ENCODE data around the gene GLOD5. TPM values are rescaled to one million over a fixed set of nuclear protein-coding genes. Genes with fewer than 3 reads are reported as not detected.

The GLOD5 gene
- total RNA-seq, 1 experiment from 2014 or later: not detected

DNA sequence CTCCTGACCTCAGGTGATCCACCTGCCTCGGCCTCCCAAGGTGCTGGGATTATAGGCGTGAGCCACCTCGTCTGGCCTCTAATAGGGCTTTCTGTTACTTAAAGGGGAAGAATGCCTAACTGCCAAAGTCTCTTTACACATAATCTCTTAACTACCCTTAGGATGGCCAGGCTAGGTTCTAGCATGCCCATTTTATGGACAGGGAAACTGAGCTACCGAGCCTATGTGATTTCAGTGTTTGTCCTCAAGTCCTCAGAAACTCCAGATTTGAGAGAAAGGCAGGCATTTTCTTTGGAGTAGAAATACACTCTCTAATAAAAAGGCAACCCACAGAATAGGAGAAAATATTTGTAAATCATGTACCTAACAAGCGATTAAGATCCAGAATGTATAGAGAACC is 12.4 kb upstream of the GLOD5 start:
- no peak for DNase-seq (ENCODE audit: low read depth)
- in situ Hi-C loops (cut with HindIII; ENCODE audit: low pct_unique_long_range_greater_than_20kb, low sequenced_read_pairs): no loop called here

DNA sequence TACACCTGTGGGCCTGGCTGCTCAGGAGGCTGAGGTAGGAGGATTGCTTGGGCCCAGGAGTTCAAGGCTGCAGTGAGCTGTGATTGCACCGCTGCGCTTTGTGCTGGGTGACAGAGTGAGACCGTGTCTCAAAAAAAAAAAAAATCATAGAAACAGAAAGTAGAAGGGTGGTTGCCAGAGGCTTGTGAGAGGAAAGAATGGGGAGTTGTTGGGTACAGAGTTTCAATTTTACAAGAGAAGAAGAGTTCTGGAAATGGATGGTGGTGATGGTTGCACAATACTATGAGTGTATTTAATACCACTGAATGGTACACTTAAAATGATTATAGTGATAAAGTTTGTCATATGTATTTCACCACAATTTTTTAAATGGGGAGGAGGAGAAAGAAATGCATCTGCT is 10.2 kb upstream of the GLOD5 start:
- in situ Hi-C loops (cut with HindIII; ENCODE audit: low pct_unique_long_range_greater_than_20kb, low sequenced_read_pairs): no loop called here
- no peak for DNase-seq (ENCODE audit: low read depth)

DNA sequence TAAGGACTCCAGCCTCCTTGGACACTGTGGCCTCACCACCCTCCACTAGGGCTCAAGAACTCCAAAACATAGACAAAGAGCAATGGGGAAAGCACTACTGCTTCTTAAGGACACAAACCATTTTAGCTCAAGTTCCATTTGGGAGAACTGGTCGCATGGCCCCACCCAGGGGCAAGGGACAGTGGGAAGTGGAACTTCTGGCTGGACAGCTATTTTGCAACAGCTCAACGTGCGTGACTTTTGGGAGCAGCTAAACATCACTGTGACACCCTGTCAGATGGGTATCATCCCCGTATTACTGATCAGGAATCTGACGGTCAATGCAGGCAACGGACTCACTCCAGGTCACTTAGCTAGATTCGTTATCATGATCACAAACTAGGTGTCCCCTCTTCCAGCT is 9.0 kb upstream of the GLOD5 start:
- no peak for DNase-seq (ENCODE audit: low read depth)
- in situ Hi-C loops (cut with HindIII; ENCODE audit: low pct_unique_long_range_greater_than_20kb, low sequenced_read_pairs): no loop called here

DNA sequence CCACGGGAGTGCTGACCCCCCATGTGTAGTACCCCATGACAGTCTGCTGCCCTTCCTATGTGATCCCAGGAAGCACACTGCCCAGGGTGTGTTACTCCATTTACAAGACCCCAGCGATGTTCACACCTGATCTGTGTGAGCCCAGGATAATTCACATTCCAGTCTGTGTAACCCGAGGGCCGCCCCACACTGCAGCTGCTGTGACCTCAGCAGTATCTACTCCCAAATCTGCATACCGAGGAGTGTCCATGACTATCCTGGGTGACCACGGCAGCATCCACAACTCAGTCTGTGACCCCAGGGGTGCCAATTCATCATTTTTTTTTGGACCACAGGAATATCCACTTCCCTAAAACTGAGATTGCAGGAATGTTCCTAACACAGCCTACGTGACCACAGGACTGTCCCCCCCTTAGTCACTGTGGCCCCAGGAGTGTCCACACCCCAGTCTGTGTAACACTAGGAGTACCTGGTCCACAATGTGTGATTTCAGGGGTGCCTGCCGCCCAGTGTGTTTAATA is 7.8 kb upstream of the GLOD5 start:
- no peak for DNase-seq (ENCODE audit: low read depth)
- in situ Hi-C loops (cut with HindIII; ENCODE audit: low pct_unique_long_range_greater_than_20kb, low sequenced_read_pairs): no loop called here

DNA sequence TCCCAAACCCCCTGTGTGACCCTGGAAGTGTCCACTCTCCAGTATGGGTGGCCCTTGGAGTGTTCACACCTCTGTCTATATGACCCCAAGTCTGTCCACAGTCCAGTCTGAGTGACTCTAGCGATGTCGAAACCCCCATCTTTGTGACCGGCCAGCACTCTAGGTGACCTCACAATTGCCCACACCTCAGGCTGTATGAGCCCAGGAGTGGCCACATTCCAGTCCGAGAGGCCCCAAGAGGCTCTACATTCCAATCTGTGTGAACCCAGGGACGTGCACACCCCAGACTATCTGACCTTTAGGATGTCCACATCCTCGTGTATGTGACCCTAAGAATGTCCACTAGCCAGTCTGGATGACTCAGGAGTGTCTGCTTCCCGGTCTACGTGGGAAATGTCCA is 7.3 kb upstream of the GLOD5 start:
- no peak for DNase-seq (ENCODE audit: low read depth)
- in situ Hi-C loops (cut with HindIII; ENCODE audit: low pct_unique_long_range_greater_than_20kb, low sequenced_read_pairs): no loop called here

DNA sequence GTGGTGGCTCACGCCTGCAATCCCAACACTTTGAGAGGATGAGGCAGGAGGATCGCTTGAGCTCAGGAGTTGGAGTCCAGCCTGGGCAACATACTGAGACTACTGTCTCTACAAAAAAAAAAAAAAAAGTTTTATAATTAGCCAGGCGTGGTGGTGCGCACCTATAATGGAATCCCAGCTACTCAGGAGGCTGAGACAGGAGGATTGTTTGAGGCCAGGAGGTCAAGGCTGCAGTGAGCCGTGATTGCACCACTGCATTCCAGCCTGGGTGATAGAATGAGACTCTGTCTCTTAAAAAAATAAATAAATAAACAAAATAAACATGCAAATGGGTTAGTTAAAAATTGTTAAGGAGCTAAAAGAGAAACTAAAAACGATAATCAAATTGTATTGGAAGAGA is 7.7 kb downstream of the GLOD5 start:
- in situ Hi-C loops (cut with HindIII; ENCODE audit: low pct_unique_long_range_greater_than_20kb, low sequenced_read_pairs): no loop called here
- peak; percentile 9 for DNase-seq (ENCODE audit: low read depth)

DNA sequence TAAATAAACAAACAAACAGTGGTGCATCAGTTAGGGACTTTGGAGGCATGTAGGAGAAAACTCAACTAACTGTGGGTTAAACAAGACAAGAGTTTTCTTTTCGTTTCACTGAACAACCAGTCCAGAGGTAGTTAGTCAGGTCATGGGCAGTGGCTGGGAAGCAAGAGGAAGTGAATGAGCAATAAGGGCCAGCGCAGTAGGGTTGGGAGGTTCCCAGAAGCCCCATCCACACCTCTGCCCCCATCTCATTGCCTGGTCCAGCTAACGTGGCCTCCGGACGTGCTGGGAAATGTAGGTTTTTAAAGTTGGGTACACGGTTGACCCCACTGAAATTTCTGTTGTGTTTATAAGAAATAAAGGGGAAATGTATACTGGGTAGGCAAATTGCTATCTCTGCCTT is 8.7 kb downstream of the GLOD5 start:
- in situ Hi-C loops (cut with HindIII; ENCODE audit: low pct_unique_long_range_greater_than_20kb, low sequenced_read_pairs): no loop called here

DNA sequence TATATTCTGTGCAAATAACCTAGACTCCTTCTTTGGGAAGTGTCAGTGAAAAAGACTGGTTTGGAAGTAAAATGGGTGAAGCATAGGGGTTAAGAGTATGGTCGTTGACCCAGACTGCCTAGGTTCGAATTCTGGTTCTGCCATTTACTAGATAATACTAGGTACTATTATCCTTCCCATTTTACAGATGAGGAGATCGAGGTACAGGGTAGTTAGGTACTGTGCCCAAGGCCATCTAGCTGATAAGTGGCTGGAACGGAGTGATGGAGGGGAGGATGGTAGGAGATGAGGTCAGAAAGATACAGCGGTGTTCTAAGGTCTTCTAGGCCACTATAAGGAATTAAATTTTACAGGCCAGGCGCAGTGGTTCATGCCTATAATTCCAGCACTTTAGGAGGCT is 11.1 kb downstream of the GLOD5 start:
- DNase-seq (ENCODE audit: low read depth): no peak
- in situ Hi-C loops (cut with HindIII; ENCODE audit: low pct_unique_long_range_greater_than_20kb, low sequenced_read_pairs): no loop called here

More for the DNA sequence above, 8.7 kb downstream of the GLOD5 start:
- DNase-seq (ENCODE audit: low read depth): no peak

DNA sequence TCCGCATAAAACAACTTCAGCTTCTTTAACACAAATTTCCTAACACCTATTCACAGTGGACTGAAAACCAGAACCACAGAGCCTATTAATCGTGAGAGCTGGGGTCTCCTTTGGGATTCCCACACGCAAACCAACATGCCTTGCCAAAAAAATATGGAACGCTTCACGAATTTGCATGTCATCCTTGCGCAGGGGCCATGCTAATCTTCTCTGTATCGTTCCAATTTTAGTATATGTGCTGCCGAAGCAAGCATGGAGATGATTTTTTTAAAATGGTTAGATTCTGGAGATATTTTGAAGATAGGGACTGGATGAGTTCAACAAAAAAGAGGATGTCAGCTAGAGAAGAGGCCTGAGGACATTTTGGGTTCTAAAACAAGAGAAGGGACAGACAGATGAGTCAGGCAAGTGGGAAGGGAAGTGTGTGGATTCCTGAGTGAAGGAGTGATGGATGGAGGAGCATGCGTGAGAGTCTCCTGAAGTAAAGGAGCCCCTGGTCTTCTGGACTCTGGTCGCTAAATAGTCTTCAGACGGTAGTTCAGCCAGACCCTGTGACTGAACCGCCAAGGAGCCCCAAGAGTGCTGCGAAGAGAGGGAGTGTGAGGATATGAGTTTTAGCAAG is 15.4 kb downstream of the GLOD5 start:
- no peak for DNase-seq (ENCODE audit: low read depth)
- in situ Hi-C loops (cut with HindIII; ENCODE audit: low pct_unique_long_range_greater_than_20kb, low sequenced_read_pairs): no loop called here

DNA sequence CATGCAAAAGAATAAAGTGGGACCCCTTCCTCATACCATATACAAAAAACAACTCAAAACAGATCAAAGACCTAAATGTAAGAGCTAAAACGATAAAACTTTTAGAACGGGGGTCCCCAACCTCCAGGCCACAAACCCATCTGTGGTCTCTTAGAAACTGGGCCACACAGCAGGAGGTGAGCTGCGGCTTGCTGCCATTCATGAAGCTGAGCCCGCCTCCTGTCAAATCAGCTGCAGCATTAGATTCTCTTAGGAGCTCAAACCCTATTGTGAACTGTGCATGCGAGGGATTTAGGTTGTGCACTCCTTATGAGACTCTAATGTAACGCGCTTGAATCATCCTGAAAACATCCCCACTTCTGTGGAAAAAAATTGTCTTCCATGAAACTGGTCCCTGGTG is 17.9 kb downstream of the GLOD5 start:
- DNase-seq (ENCODE audit: low read depth): no peak
- in situ Hi-C loops (cut with HindIII; ENCODE audit: low pct_unique_long_range_greater_than_20kb, low sequenced_read_pairs): no loop called here

DNA sequence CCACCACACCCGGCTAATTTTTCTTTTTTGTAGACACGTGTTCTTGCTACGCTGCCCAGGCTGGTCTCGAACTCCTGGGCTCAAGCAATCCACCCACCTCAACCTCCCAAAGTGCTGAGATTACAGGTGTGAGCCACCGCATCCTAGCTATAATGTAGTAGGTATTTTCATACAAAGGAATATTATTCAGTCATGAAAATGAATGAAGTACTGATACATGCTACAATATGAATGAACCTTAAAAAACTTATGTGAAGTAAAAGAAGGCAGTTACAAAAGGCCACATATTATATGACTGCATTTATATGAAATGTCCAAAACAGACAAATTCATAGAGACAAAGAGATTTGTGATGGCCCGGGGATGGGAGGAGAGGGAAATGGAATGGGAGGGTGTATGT is 20.2 kb downstream of the GLOD5 start:
- DNase-seq (ENCODE audit: low read depth): no peak
- in situ Hi-C loops (cut with HindIII; ENCODE audit: low pct_unique_long_range_greater_than_20kb, low sequenced_read_pairs): no loop called here

DNA sequence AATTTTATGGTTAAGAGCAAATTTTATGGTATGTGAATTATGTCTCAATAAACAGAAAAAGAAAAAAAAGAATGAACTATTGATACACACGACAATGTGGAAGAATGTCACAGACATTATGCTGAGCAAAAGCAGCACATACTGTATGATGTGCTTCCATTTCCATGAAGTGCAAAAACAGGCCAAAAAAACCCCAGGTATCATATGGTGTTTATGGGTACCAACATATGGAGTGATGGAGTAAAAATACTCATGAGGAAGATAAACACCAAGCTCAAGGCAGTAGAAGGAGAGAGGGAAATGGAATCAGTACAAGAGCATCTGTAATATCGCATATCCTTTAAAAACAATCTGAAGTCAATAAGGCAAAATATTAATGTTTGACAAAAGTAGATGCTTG is 20.7 kb downstream of the GLOD5 start:
- no peak for DNase-seq (ENCODE audit: low read depth)
- in situ Hi-C loops (cut with HindIII; ENCODE audit: low pct_unique_long_range_greater_than_20kb, low sequenced_read_pairs): no loop called here

DNA sequence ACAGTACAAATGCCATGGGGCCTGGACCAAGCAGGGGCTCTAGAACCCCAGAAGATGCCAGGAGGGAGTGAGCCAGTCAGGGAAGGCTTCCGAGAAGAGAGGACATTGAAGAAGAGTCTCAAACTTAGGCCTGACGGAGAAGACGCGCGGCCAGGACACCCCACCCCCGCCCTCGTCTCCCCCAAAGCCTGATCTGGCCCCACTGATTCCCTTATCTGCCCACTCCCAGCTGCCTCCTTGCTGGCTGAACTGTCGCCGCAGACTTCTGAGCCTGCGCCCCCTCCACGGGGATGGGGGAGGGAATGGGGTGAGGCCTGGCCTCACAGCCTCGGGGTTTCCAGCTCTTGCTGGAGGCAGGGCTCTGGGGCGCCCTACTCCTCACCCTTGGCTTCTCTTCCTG is 21.2 kb downstream of the GLOD5 start:
- in situ Hi-C loops (cut with HindIII; ENCODE audit: low pct_unique_long_range_greater_than_20kb, low sequenced_read_pairs): no loop called here
- DNase-seq (ENCODE audit: low read depth): no peak

DNA sequence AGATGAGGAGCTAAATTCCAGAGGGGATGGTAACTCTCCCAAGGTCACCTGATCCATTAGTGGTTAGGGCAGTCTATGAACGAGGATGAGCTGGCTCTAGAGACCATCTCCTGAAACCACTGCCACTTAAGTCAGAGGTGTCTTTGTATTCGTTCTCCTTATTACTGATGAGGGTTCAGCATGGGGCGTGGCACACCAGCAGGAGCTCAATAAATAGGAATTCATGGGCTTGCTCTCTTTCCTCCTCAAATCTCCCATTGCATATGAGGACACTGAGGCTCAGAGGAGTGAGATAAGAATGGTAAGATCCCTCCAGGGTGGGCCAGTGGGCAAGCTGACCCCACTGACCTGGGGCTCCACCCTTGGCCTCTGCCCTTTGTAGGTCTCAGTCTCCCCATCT is 23.2 kb downstream of the GLOD5 start:
- in situ Hi-C loops (cut with HindIII; ENCODE audit: low pct_unique_long_range_greater_than_20kb, low sequenced_read_pairs): no loop called here

DNA sequence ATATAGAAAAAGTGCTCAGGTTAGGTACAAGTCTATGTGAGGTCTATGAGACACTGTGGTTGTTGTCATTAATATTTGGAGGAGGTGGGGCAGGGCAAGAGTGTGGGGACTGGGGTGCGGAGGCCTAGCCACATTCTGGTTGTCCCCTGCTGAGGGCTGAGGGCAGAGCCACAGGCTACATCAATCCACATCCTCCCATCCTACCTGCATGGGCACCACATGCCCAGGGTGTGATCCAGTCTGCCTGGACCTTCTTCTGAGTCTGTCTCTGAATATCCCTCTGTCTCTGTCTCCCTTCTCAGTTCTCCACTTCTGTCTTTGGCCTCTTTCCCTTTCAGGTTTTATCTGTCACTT is 23.6 kb downstream of the GLOD5 start:
- in situ Hi-C loops (cut with HindIII; ENCODE audit: low pct_unique_long_range_greater_than_20kb, low sequenced_read_pairs): no loop called here
- DNase-seq (ENCODE audit: low read depth): no peak

More for the DNA sequence above, 23.2 kb downstream of the GLOD5 start:
- no peak for DNase-seq (ENCODE audit: low read depth)

DNA sequence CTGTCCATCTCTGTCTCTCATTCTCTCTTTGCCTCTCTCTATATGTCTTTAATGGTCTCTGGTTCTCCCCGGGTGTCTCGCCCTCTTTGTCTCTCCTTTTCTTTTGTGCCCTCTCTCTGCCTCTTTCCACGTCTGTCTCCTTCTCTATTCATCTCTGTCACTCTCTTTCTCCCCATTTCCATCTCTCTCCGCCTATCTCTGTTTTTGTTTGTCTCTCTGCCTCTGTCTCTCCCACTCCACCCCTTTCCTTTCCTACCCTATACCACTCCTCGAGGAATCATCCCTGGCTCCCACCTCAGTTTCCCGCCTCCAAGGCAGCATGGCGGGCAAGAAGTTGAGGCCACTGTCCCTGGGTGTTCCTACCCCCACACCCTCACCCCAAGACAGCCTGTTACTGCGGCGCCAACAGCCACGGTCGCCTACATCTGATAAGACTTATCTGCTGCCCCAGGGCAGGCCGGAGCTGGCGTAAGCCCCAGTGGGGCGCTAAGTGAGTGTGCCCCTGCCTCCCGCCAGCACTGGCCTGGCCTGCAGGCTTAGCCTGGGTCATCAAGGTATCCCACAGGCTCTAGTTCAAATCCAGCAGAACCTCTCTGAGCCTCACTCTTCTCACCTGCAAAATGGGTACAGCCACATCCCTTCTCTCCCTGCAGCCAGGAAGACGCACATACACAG is 24.1 kb downstream of the GLOD5 start:
- DNase-seq (ENCODE audit: low read depth): no peak
- in situ Hi-C loops (cut with HindIII; ENCODE audit: low pct_unique_long_range_greater_than_20kb, low sequenced_read_pairs): no loop called here

DNA sequence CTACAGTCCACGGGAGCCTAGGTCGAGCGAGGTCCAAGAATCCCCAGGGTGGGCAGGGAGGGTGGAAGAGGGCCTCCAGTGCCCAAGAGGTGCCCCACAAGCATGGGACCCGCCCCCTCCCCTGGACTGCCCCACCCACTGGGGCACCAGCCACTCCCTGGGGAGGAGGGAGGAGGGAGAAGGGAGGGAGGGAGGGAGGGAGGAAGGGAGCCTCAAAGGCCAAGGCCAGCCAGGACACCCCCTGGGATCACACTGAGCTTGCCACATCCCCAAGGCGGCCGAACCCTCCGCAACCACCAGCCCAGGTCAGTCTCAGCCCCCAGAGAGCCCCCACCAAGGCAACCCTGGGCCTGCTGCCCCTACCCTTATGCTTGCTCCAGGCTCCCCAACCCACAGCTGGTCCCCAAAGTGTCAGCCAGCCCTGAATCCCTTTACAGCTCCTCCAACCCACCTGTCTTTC is 24.8 kb downstream of the GLOD5 start, which contains the start of gene GATA1:
GATA1 (plus strand) TSS at position 250 of the 460 bp plus-strand sequence. CDS start 4,520 bp downstream, outside the sequence.
- no peak for DNase-seq (ENCODE audit: low read depth)

DNA sequence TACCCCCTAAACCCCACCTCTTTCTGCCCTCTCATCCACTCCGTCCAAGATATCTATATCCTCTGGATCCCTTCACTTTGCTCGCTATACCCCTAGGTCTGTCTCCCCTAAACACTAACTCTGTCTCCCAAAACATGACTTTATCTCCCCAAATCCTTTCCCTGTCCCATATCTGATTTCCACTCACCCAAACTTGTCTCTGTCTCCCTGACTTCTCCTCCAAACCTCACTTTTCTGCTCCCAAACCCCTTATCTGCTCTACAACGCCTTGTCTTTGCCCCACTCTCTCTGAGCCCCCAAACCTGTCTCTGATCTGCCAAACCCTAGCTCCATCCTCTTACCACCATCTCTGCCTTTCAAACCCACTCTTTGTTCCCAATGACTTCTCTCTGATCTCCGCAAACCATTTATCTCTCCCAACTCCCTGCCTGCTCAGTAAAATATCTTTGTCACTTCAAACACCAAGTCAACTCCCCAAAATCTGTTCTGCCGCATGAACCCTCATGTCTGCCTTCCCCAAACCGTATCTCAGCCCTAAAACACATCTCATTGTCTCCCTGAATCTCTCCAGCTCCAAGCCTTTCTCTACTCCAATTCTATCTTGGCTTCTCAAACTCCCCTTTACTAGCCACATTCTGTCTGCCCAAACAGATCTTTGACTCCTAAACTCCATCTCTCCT is 25.4 kb downstream of the GLOD5 start:
- in situ Hi-C loops (cut with HindIII; ENCODE audit: low pct_unique_long_range_greater_than_20kb, low sequenced_read_pairs): no loop called here

More for the DNA sequence above, 24.8 kb downstream of the GLOD5 start, which contains the start of gene GATA1:
- in situ Hi-C loops (cut with HindIII; ENCODE audit: low pct_unique_long_range_greater_than_20kb, low sequenced_read_pairs): no loop called here

More for the DNA sequence above, 25.4 kb downstream of the GLOD5 start:
- no peak for DNase-seq (ENCODE audit: low read depth)
